Endothelial cell (in vitro differentiated cells): ENCODE measurements around the gene SLC12A3. TPM values are rescaled to one million over a fixed set of nuclear protein-coding genes. Genes with fewer than 3 reads are reported as not detected.

Experiments used
- DNase-seq: peaks from one replicate; pipeline ENCODE4 v3.0.0; 2021; ENCODE audit warnings: low spot score
- H3K27ac Mint-ChIP-seq: one replicate; pipeline ENCODE4 v1.8.0; 2021; ENCODE audit warnings: mixed read lengths, inconsistent platforms; ENCODE audit not compliant: unreplicated experiment
- H3K27me3 Mint-ChIP-seq: one replicate; pipeline ENCODE4 v1.8.0; 2021; ENCODE audit warnings: mild to moderate bottlenecking, moderate library complexity, mixed read lengths, inconsistent platforms; ENCODE audit not compliant: unreplicated experiment
- H3K36me3 Mint-ChIP-seq: one replicate; pipeline ENCODE4 v1.8.0; 2021; ENCODE audit warnings: mild to moderate bottlenecking, low read depth, mixed read lengths, inconsistent platforms; ENCODE audit not compliant: unreplicated experiment
- H3K4me1 Mint-ChIP-seq: one replicate; pipeline ENCODE4 v1.8.0; 2021; ENCODE audit warnings: mild to moderate bottlenecking, mixed read lengths, inconsistent platforms; ENCODE audit not compliant: unreplicated experiment
- H3K4me3 Mint-ChIP-seq: one replicate; pipeline ENCODE4 v1.8.0; 2021; ENCODE audit warnings: mild to moderate bottlenecking, mixed read lengths, inconsistent platforms; ENCODE audit not compliant: unreplicated experiment
- H3K9me3 Mint-ChIP-seq: one replicate; pipeline ENCODE4 v1.8.0; 2021; ENCODE audit warnings: mixed read lengths, inconsistent platforms; ENCODE audit not compliant: unreplicated experiment
- CTCF ChIP-seq: fragments of 200-600 bp; sonication (generic); IDR thresholded peaks from one replicate; pipeline ENCODE4 v1.5.0; 2021; ENCODE audit warnings: antibody characterized with exemption; ENCODE audit not compliant: unreplicated experiment
- total RNA-seq: library from RNA; stranded (reverse); fragmentation: NEBNext Ultra II Directional; extraction: Animal tissue kit (Norgen Biotek cat#: 25700); gene quantifications from one replicate; pipeline ENCODE4 v1.2.1, GENCODE V29; 2021; ENCODE audit not compliant: unreplicated experiment

The SLC12A3 gene
- total RNA-seq, 1 donor from 2014 or later: not detected

GRCh38 chr16:56848955-56849689, 15.9 kb upstream of the SLC12A3 start:
- no peak for DNase-seq
- Mint-ChIP-seq H3K9me3 (no peaks in the 10 kb centered on the region), H3K4me1 (peaks cover 23% of the 10 kb centered on the region), H3K4me3 (no peak overlapping the region), H3K36me3 (no peaks in the 10 kb centered on the region), H3K27me3 (no peaks in the 10 kb centered on the region), H3K27ac (no peak overlapping the region)
- TF ChIP-seq CTCF: no peak

GRCh38 chr16:56849690-56850680, 15.0 kb upstream of the SLC12A3 start:
- no peak overlapping the region for H3K4me3 Mint-ChIP-seq
- H3K4me1 Mint-ChIP-seq: peaks cover 23% of the 10 kb centered on the region
- H3K27me3 Mint-ChIP-seq: no peaks in the 10 kb centered on the region
- no peak for TF ChIP-seq CTCF
- H3K9me3 Mint-ChIP-seq: no peaks in the 10 kb centered on the region
- no peak overlapping the region for H3K27ac Mint-ChIP-seq
- no peak for DNase-seq
- H3K36me3 Mint-ChIP-seq: no peaks in the 10 kb centered on the region

GRCh38 chr16:56851671-56852400, 13.2 kb upstream of the SLC12A3 start:
- peak; percentile 37 for TF ChIP-seq CTCF
- no peak overlapping the region for H3K27ac Mint-ChIP-seq
- peaks cover 23% of the 10 kb centered on the region for H3K4me1 Mint-ChIP-seq
- no peaks in the 10 kb centered on the region for H3K36me3 Mint-ChIP-seq
- no peaks in the 10 kb centered on the region for H3K9me3 Mint-ChIP-seq
- H3K4me3 Mint-ChIP-seq: no peak overlapping the region
- no peaks in the 10 kb centered on the region for H3K27me3 Mint-ChIP-seq
- no peak for DNase-seq

- Mint-ChIP-seq H3K4me3 (no peak overlapping the region), H3K9me3 (no peaks in the 10 kb centered on the region), H3K27me3 (no peaks in the 10 kb centered on the region), H3K4me1 (peaks cover 23% of the 10 kb centered on the region), H3K36me3 (no peaks in the 10 kb centered on the region), H3K27ac (no peak overlapping the region)
- no peak for TF ChIP-seq CTCF
- DNase-seq: no peak
Observed at GRCh38 chr16:56852401-56852730, 12.6 kb upstream of the SLC12A3 start.
